Lower lobe of right lung (tissue), 2 donors: ENCODE data around the gene FGFRL1. TPM values are rescaled to one million over a fixed set of nuclear protein-coding genes. Genes with fewer than 3 reads are reported as not detected.

Experiments
- ATAC-seq, 2 donors: fragments of 200-7000 bp; cut with Tn5 transposase; one replicate each; pipeline ENCODE4 v1.9.1; 2020 to 2022; ENCODE audit warnings: mild to moderate bottlenecking in 2 of 2, moderate library complexity in 2 of 2
- DNase-seq: peaks from one replicate; pipeline ENCODE4 v3.0.0-alpha.2; 2020
- H3K27ac ChIP-seq: fragments of 200-600 bp; one replicate; pipeline ENCODE4 v1.8.0; 2022
- H3K27me3 ChIP-seq: fragments of 200-600 bp; one replicate; pipeline ENCODE4 v1.8.0; 2022; ENCODE audit warnings: low read depth
- H3K36me3 ChIP-seq: fragments of 200-600 bp; one replicate; pipeline ENCODE4 v1.8.0; 2022; ENCODE audit warnings: mild to moderate bottlenecking
- H3K4me1 ChIP-seq: fragments of 200-600 bp; one replicate; pipeline ENCODE4 v1.8.0; 2022
- H3K4me3 ChIP-seq: fragments of 200-600 bp; one replicate; pipeline ENCODE4 v1.8.0; 2022; ENCODE audit warnings: mild to moderate bottlenecking
- H3K9me3 ChIP-seq: fragments of 200-600 bp; one replicate; pipeline ENCODE4 v1.8.0; 2022
- CTCF ChIP-seq: fragments of 200-600 bp; IDR thresholded peaks from one replicate; pipeline ENCODE4 v1.8.0; 2022; ENCODE audit warnings: antibody characterized with exemption, mild to moderate bottlenecking
- intact Hi-C: fragments of 100-400 bp; cut with DNase I; formaldehyde crosslinking; loops from one replicate; pipeline ENCODE4 v1.11.0; 2022
- total RNA-seq: library from RNA; stranded (reverse); fragmentation: NEBNext Ultra II Directional; extraction: Animal tissue kit (Norgen Biotek cat#: 25700); gene quantifications from one replicate; pipeline ENCODE4 v1.2.1, GENCODE V29; 2021
- donor health status: DM: no; HTN: yes; CAD: no; lungs with severe emphysema.

The FGFRL1 gene
- total RNA-seq, 1 donor from 2014 or later = 23.4 TPM

GRCh38 chr4:1022739-1023066 is 11.3 kb downstream of the FGFRL1 start:
- no peaks in the 10 kb centered on the region for H3K9me3 ChIP-seq
- no peaks in the 10 kb centered on the region for H3K4me1 ChIP-seq
- intact Hi-C loops = no loop called here
- no peak overlapping the region for H3K4me3 ChIP-seq
- H3K36me3 ChIP-seq = peaks cover 14% of the 10 kb centered on the region
- ATAC-seq = no peak
- no peak for DNase-seq
- no peak overlapping the region for H3K27ac ChIP-seq
- no peaks in the 10 kb centered on the region for H3K27me3 ChIP-seq
- TF ChIP-seq CTCF = no peak

GRCh38 chr4:1023075-1023640 is 11.7 kb downstream of the FGFRL1 start:
- Histone ChIP-seq H3K27me3 (no peaks in the 10 kb centered on the region), H3K36me3 (peaks cover 14% of the 10 kb centered on the region), H3K4me3 (no peak overlapping the region), H3K4me1 (no peaks in the 10 kb centered on the region), H3K9me3 (no peaks in the 10 kb centered on the region), H3K27ac (no peak overlapping the region)
- no peak for DNase-seq
- no peak for ATAC-seq
- no peak for TF ChIP-seq CTCF
- intact Hi-C loops = no loop called here

GRCh38 chr4:1023895-1024740 is 12.7 kb downstream of the FGFRL1 start:
- DNase-seq = no peak
- no peak for TF ChIP-seq CTCF
- intact Hi-C loops = no loop called here

GRCh38 chr4:1024882-1025545 is 13.6 kb downstream of the FGFRL1 start:
- H3K4me1 ChIP-seq = no peaks in the 10 kb centered on the region
- no peak for TF ChIP-seq CTCF
- intact Hi-C loops = no loop called here
- no peak for DNase-seq
- H3K27me3 ChIP-seq = peaks cover 13% of the 10 kb centered on the region
- H3K27ac ChIP-seq = no peak overlapping the region
- ATAC-seq = no peak
- no peak overlapping the region for H3K4me3 ChIP-seq
- no peaks in the 10 kb centered on the region for H3K9me3 ChIP-seq
- peaks cover 14% of the 10 kb centered on the region for H3K36me3 ChIP-seq

More at GRCh38 chr4:1023895-1024740, 12.7 kb downstream of the FGFRL1 start:
- H3K9me3 ChIP-seq = no peaks in the 10 kb centered on the region
- peaks cover 14% of the 10 kb centered on the region for H3K36me3 ChIP-seq
- no peaks in the 10 kb centered on the region for H3K4me1 ChIP-seq
- no peak overlapping the region for H3K27ac ChIP-seq
- no peak overlapping the region for H3K4me3 ChIP-seq
- peaks cover 6% of the 10 kb centered on the region for H3K27me3 ChIP-seq
- no peak for ATAC-seq

- Histone ChIP-seq H3K9me3 (no peaks in the 10 kb centered on the region), H3K27ac (no peak overlapping the region), H3K36me3 (peaks cover 14% of the 10 kb centered on the region), H3K27me3 (peaks cover 24% of the 10 kb centered on the region), H3K4me1 (no peaks in the 10 kb centered on the region), H3K4me3 (no peak overlapping the region)
- ATAC-seq (peak; percentile 52 to 68), DNase-seq (no peak)
- no peak for TF ChIP-seq CTCF
- intact Hi-C loops = no loop called here
These were observed 14.7 kb downstream of the FGFRL1 start for GRCh38 chr4:1026115-1026514.
